Ascending aorta (tissue), 2 donors: ENCODE data around the gene MED4. TPM values are rescaled to one million over a fixed set of nuclear protein-coding genes. Genes with fewer than 3 reads are reported as not detected.
"Not testable (repeated sequence)": the region's sequence is repeated elsewhere in the genome, so short reads cannot be mapped to it uniquely, and the experiment has no call there.

ENCODE experiments used
- DNase-seq, 2 donors: peaks; one replicate each; pipeline ENCODE4 v3.0.0-alpha.2; 2019; ENCODE audit warnings: low spot score in 2 of 2
- H3K27ac ChIP-seq, 2 donors: fragments of 200-600 bp; sonication (generic); one replicate each; pipeline ENCODE4 v1.5.1; 2016 to 2017; ENCODE audit warnings: mild to moderate bottlenecking in 1 of 2
- H3K27me3 ChIP-seq: fragments of 200-600 bp; sonication (generic); one replicate; pipeline ENCODE4 v1.5.1; 2017
- H3K36me3 ChIP-seq, 2 donors: fragments of 200-600 bp; sonication (generic); one replicate each; pipeline ENCODE4 v1.5.1; 2016
- H3K4me1 ChIP-seq, 2 donors: fragments of 200-600 bp; sonication (generic); one replicate each; pipeline ENCODE4 v1.5.1; 2016 to 2017; ENCODE audit warnings: mild to moderate bottlenecking in 1 of 2
- H3K4me3 ChIP-seq, 2 donors: fragments of 200-600 bp; sonication (generic); one replicate each; pipeline ENCODE4 v1.5.1; 2016 to 2017; ENCODE audit warnings: mild to moderate bottlenecking in 1 of 2
- H3K9me3 ChIP-seq, 2 donors: fragments of 200-600 bp; sonication (generic); one replicate each; pipeline ENCODE4 v1.5.1; 2016
- CTCF ChIP-seq, 3 experiments: fragments of 200-600 bp in 2 of 3; fragments of 450-650 bp in 1 of 3; sonication (generic) in 2 of 3; IDR thresholded peaks; one replicate each; pipeline ENCODE4 v1.5.1; 2016 to 2019; ENCODE audit warnings: antibody characterized with exemption in 3 of 3, mild to moderate bottlenecking in 1 of 3, moderate library complexity in 1 of 3
- intact Hi-C: fragments of 100-400 bp; cut with DNase I; formaldehyde crosslinking; loops from one replicate; pipeline ENCODE4 v1.15.1; 2023
- total RNA-seq: library from RNA; depleted of rRNA; stranded (reverse); fragments of >200 nt; gene quantifications from one replicate; pipeline ENCODE4 v1.1.0, GENCODE V29; 2016

MED4 gene
- total RNA-seq, 1 donor from 2014 or later, result 8.6 TPM

- intact Hi-C loops, result no loop called here
- H3K36me3 ChIP-seq, result peaks cover 18 to 54% of the 10 kb centered on the region in 2 donors
- no peak for TF ChIP-seq CTCF (IDR thresholded peaks at IDR 0.05)
Observed at GRCh38 chr13:48066310-48066989, 28.5 kb downstream of the MED4 start.

GRCh38 chr13:48059951-48060350 is 35.0 kb downstream of the MED4 start:
- H3K27me3 ChIP-seq, H3K4me1 ChIP-seq, H3K27ac ChIP-seq, H3K9me3 ChIP-seq, DNase-seq, H3K36me3 ChIP-seq, H3K4me3 ChIP-seq, intact Hi-C loops: not testable (repeated sequence)

More at GRCh38 chr13:48066310-48066989, 28.5 kb downstream of the MED4 start:
- Histone ChIP-seq H3K9me3 (peaks cover 9 to 27% of the 10 kb centered on the region in 2 donors), H3K4me3 (no peak overlapping the region), H3K27me3 (no peaks in the 10 kb centered on the region), H3K27ac (no peak overlapping the region), H3K4me1 (no peaks in the 10 kb centered on the region)
- DNase-seq, result no peak

- H3K36me3 ChIP-seq, H3K9me3 ChIP-seq, DNase-seq, H3K4me1 ChIP-seq, H3K27ac ChIP-seq, H3K4me3 ChIP-seq, intact Hi-C loops, H3K27me3 ChIP-seq: not testable (repeated sequence)
Observed at GRCh38 chr13:48058536-48058935, 36.4 kb downstream of the MED4 start.

- H3K36me3 ChIP-seq, result peaks cover 8 to 22% of the 10 kb centered on the region in 2 donors
- no peak overlapping the region for H3K4me3 ChIP-seq
- H3K27ac ChIP-seq, result no peak overlapping the region
- no peaks in the 10 kb centered on the region for H3K27me3 ChIP-seq
- intact Hi-C loops, result no loop called here
- TF ChIP-seq CTCF (IDR thresholded peaks at IDR 0.05), result no peak
- no peaks in the 10 kb centered on the region for H3K4me1 ChIP-seq
- DNase-seq, result no peak
- H3K9me3 ChIP-seq, result no peaks in the 10 kb centered on the region
Observed at GRCh38 chr13:48055712-48056111, 39.2 kb downstream of the MED4 start.

GRCh38 chr13:48054601-48055000 is 40.3 kb downstream of the MED4 start:
- no peak overlapping the region for H3K4me3 ChIP-seq
- no peak for DNase-seq
- intact Hi-C loops, result no loop called here
- no peaks in the 10 kb centered on the region for H3K27me3 ChIP-seq
- no peak overlapping the region for H3K27ac ChIP-seq
- TF ChIP-seq CTCF (IDR thresholded peaks at IDR 0.05), result no peak
- H3K4me1 ChIP-seq, result no peaks in the 10 kb centered on the region
- peaks cover 9 to 31% of the 10 kb centered on the region in 2 donors for H3K36me3 ChIP-seq
- no peaks in the 10 kb centered on the region for H3K9me3 ChIP-seq

- no peaks in the 10 kb centered on the region for H3K27me3 ChIP-seq
- no peak overlapping the region for H3K27ac ChIP-seq
- no peak for DNase-seq
- no peaks in the 10 kb centered on the region for H3K4me1 ChIP-seq
- no peak overlapping the region for H3K4me3 ChIP-seq
- no peaks in the 10 kb centered on the region for H3K9me3 ChIP-seq
- intact Hi-C loops, result no loop called here
- peaks cover 18 to 46% of the 10 kb centered on the region in 2 donors for H3K36me3 ChIP-seq
- TF ChIP-seq CTCF (IDR thresholded peaks at IDR 0.05), result no peak
Observed at GRCh38 chr13:48050550-48050949, 44.4 kb downstream of the MED4 start.
